T-helper 2 cell (primary cell): ENCODE data around the gene SRBD1.

Source experiments
- DNase-seq, 5 experiments: peaks; one replicate each; pipeline versions ENCODE4 v3.0.0 to v3.0.0-alpha.2; 2012 to 2022

Gene SRBD1

GRCh38 chr2:45631319-45631718 is 20.3 kb upstream of the SRBD1 start:
- no peak for DNase-seq

- DNase-seq = no peak
Observed at GRCh38 chr2:45629971-45630370, 18.9 kb upstream of the SRBD1 start.

DNA sequence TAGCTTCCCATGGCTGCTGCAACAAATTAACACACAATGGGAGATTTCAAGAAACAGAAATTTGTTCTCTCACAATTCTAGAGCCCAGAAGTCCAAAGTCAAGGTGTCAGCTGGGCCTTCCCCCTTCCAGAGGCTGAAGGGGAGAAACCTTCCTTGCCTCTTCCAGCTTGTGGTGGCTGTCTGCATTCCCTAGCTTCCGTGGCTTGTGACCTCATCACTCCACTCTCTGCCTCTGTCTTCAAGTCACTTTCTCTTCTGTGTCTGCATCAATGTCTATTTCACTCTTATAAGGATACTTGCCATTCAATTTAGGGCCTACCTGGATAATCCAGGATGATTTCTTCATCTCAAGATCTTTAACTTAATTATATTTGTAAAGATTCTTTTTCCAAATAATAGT is 16.8 kb upstream of the SRBD1 start:
- no peak for DNase-seq

- DNase-seq = no peak
Observed at GRCh38 chr2:45626387-45627221, 15.5 kb upstream of the SRBD1 start.

DNA sequence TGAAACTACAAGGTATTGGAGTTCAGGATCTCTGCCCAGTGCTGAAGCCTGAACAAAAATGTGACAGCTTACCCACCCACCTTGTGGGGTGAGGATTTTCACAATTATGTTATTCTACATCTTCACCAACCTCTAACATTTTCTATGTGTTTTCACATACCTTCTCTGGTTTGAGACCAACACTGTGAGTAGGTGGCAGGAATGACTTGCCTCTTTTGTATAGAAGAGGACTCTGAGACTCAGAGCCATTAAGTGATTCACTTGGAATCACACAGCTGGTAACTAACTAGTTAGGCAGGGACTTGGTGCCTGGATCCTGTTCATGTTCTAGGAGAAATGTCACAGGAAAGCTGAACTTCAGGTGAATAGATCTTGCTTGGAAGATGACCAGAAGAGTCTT is 14.8 kb upstream of the SRBD1 start:
- no peak for DNase-seq

DNA sequence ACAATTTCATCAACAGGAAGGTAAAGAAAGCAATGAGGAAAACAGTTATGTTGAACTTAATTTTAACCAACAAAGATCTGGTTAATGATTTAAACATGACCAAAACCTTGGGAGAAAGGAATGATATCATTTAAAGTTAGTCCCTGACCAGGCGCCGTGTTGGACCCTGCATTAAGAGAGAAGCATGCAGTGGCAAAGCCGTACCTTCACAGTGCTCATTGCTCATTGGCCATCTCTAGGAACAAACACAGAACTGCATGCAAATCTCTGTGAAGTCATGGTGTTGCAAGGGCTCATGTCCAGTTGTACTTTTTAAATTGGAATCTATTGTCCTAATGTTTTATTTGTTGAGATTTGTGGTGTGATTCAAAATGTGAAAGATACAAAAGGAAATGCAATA is 12.0 kb upstream of the SRBD1 start:
- DNase-seq = no peak

GRCh38 chr2:45622336-45623075 is 11.4 kb upstream of the SRBD1 start:
- DNase-seq = peak in 1 of 5 experiments; percentile 75

GRCh38 chr2:45617496-45617895 is 6.4 kb upstream of the SRBD1 start:
- no peak for DNase-seq

DNA sequence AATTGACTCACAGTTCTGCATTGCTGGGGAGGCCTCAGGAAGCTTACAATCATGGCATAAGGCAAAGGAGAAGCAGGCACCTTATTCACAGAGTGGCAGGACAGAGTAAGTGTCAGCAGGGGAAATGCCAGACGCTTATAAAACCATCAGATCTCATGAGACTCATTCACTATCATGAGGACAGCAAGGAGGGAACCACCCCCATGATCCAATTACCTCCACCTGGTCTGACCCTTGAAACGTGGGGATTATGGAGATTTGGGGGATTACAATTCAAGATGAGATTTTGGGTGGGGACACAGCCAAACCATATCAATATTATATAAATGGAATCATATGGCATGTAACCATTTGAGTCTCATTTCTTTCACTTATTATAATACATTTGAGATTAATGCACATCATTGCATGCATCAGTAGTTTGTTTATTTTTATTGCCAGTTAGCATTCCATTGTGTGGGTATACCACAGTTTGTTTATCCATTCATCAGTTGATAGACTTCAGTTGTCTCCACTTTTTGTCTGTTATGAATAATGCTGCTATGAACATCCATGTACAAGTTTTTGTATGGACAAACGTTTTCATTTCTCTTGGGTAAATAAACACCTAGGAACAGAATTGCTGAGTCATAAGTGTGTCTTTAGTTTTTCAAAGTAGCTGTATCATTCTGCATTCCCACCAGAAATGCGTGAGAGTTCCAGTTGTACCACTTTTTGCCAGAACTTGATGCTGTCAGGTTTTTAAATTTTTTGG is 5.8 kb upstream of the SRBD1 start:
- DNase-seq = no peak

DNA sequence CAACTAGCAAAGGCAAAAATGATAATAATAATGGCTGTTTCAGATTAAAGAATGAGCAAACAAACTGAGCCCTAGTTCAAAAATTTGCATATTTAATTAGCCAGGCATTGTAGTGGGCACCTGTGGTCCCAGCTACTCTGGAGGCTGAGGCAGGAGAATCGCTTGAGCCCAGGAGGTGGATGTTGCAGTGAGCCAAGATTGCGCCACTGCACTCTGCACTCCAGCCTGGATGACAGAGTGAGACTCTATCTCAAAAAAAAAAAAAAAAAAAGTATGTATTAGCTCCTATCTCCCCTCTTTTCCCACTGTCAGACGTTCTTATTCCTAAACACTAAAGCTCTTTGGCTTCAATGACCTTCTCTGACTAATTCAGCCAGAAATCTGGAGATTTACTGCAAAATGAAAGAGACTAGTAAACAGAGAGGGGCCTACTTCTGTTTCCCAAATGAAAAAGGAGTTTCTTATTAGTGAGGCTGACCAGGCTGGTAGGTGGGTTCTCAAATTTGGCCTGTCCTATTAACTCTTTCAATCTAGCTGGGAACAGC is 3.9 kb upstream of the SRBD1 start:
- no peak for DNase-seq

GRCh38 chr2:45614330-45614729 is 3.3 kb upstream of the SRBD1 start:
- no peak for DNase-seq

- DNase-seq = no peak
Observed at GRCh38 chr2:45612731-45613130, 1.7 kb upstream of the SRBD1 start.

DNA sequence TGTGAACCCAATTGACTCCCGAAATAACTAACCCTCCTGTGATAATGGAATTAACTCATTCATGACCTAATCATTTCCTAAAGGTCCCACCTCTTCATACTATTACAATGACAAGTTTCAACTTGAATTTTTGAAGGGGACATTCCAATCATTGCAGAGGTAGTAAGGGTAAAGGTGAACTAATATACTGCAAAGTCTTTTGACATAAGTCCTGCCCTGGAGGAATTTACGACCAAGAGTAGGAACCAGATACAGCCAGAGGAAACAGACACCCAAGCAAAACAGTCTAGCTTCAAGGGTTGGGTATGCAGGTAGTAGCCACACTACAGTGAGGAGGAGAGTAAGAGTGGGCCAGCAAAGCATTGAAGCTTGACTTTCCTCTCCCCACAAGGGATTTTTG is 1.2 kb upstream of the SRBD1 start:
- DNase-seq = no peak

DNA sequence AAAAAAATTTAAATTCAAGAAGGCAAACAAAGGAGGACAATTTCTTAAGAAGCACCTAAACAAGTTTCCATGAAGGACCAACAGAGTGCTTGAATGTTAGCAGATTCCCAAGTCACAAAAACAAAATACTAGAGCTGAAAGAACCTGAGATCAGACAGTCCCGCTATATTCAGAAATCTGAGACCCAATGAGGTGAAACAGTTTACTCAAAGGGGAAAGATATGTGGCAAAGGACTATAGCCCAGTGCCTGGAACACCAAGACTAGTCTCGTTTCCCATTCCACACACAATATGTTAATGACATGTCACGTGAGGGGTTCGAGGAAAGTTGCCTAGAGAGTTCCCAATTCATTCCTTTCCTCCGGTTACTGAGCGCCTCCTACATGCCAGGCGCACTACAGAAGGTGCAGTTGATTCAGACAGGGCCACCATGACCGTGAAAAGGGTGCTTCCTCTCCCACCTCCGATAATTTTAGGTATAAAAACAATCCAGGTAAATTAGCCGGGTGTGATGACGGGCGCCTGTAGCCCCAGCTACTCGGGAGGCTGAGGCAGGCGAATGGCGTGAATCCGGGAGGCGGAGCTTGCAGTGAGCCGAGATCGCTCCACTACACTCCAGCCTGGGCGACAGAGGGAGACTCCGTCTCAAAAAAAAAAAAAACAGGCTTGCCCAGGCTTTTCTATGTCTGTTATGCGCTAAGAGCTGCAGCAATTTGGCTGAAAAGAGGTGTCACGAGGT is 617 bp downstream of the SRBD1 start:
- peak in 4 of 5 experiments; percentile 4 to 38 (median 24) for DNase-seq

DNA sequence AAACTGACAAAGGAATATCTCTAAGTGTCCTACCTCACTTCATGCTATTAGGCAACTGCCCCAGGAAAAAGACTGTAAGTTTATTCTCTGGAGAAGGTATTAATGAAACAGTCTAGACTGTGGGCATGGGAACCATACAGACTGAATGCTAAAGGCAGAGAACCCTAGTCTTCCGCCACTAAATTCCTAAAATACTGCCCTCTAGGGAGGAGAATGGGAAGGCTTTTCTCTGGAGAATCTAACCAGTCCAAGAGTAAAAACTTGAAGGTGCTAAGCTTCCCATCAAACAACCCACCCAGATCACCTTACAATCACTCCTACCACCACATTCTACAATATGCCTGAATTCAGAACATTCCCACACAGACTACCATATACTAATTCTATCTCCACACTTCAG is 3.4 kb downstream of the SRBD1 start:
- DNase-seq = no peak

GRCh38 chr2:45606796-45607195 is 4.3 kb downstream of the SRBD1 start:
- DNase-seq = no peak

- DNase-seq = no peak
Observed at GRCh38 chr2:45605116-45605515, 6.0 kb downstream of the SRBD1 start.

DNA sequence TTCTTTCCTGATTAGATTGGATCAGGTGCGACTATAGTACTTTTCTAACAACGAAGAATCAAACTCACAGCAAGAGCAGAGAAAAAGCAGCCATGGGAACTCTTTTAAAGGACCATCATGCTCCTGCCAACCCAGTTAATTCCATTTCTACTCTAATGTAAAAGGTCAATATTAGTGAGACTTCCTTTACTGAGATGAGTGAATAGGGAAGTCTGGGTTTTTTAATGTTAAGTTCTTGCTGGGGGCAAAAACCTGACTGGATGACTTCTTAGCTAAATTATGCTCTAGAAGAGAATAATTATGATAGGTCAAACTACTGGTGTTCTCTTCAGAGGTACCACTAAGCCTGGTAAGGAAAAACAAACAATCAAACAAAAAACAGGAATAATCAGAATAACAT is 8.4 kb downstream of the SRBD1 start:
- DNase-seq = no peak

- no peak for DNase-seq
Observed at GRCh38 chr2:45598545-45598944, 12.5 kb downstream of the SRBD1 start.

DNA sequence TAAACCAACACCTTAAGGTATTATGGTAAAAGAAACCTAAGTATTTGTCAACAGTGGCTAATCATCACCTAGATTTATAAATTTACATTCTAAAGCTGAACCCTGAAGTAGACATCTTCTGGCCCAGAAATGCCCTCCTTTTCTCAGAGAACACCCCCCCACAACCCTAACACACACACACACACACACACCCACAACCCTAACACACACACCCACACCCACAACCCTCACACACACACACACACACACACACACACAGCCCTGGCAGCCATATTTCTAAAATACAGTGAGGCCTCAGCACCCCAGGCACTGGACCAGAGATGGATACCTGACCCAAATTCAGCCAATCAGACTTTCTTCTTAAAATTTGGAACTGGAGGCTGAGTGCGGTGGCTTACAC is 14.3 kb downstream of the SRBD1 start:
- no peak for DNase-seq

GRCh38 chr2:45595721-45596435 is 15.2 kb downstream of the SRBD1 start:
- DNase-seq = no peak

- no peak for DNase-seq
Observed at GRCh38 chr2:45591073-45591472, 20.0 kb downstream of the SRBD1 start.
